ENCODE data around the gene GPRIN1. TPM values are rescaled to one million over a fixed set of nuclear protein-coding genes. Genes with fewer than 3 reads are reported as not detected.

GPRIN1 gene
- polyA plus RNA-seq, 1 of the 3 experiments (the other 2 are of a cell fraction), result 6.6 TPM

- Histone ChIP-seq H3K9me2 (no peaks in the 10 kb centered on the region), H3F3A (replicated peaks; ENCODE audit: insufficient read depth) (no peaks in the 10 kb centered on the region), H3K27ac (ENCODE audit: low read depth in 2 of 2, low read length in 1 of 2) (no peak overlapping the region), H3K36me3 (replicated peaks in 1 of 2; ENCODE audit: control insufficient read depth in 1 of 2, insufficient read depth in 2 of 2, low read length in 1 of 2) (no peaks in the 10 kb centered on the region), H3K4me3 (ENCODE audit: low read depth in 2 of 2, low read length in 1 of 2) (no peak overlapping the region), H3K79me2 (ENCODE audit: insufficient read depth) (no peaks in the 10 kb centered on the region), H2AFZ (ENCODE audit: low read depth) (no peak overlapping the region), H3K4me1 (ENCODE audit: control insufficient read depth in 1 of 2, insufficient read depth in 2 of 2, low read depth in 1 of 2, low read length in 1 of 2) (peaks cover 0 to 7% of the 10 kb centered on the region in 2 experiments; a peak in 1 of 4 replicates), H3K9ac (no peak overlapping the region), H3K4me2 (no peak overlapping the region), H3K9me3 (no peaks in the 10 kb centered on the region), H4K20me1 (ENCODE audit: insufficient read depth) (no peaks in the 10 kb centered on the region), H3K27me3 (ENCODE audit: insufficient read depth) (no peaks in the 10 kb centered on the region)
- DNase-seq, result no peak
- 76% methylated on average over 12 of the region's 16 CpGs for WGBS (ENCODE audit: low lambda C conversion rate)
- ChIA-PET CTCF (interaction anchor here (1.0 kb wide), 1 partner anchor 103 kb away, joined by 3 read pairs; no protein-coding TSS in a partner anchor), POLR2A (no interaction called here)
- TF ChIP-seq JUND (IDR thresholded peaks at IDR 0.05) (no peak), TEAD4 (IDR thresholded peaks at IDR 0.05; ENCODE audit: borderline replicate concordance, insufficient read depth) (no peak), MAX (IDR thresholded peaks at IDR 0.05; ENCODE audit: low read depth) (no peak)
Measured at GRCh38 chr5:176550275-176550831, 59.6 kb downstream of the GPRIN1 start.

DNA sequence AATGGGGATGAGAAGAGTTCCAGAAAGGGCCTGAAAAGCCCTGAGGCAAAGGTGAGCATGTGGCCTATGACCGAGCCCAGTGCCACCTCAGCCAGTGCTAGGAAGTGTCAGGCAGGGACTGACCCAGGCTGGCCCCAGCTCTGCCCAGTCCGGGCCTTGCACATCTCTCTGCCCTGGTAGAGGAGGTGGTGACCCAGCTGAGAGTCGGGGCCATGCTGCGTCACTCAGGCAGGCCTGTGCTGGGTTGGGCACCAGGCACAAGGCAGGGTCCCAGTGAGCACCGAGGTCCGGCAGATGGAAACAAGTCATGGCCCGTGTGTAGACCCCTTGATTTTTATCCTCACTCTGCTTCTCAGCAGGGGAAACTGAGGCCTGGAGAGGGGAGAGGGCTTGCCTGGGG is 60.1 kb downstream of the GPRIN1 start:
- ChIA-PET CTCF (interaction anchor here (1.0 kb wide), 1 partner anchor 102 kb away, joined by 3 read pairs; no protein-coding TSS in a partner anchor), POLR2A (no interaction called here)

DNA sequence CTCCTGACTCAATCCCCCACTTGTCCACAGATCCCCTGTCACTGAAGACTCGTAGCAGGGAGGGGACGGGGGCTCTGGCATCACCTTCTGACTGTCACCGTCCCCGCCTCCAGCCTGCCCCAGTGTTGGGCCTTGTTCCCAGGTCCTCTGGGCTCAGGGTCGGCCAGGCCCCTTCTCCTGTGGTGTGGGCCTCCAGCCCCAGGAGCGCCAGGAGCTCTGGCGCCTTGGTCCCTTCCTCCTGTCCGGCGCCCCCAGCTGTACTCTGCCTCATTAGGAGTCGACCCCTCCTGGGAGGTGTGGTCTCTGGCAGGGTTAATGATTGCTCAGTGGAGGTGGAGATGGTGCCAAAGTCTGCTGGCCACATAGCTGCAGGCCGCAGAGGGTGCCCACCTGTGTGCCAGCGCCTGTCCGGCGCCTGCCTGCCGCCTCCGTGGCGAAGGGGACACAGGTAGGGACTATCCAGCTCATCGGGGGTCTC is 61.0 kb downstream of the GPRIN1 start, which contains the start of gene CDHR2:
Gene CDHR2, plus strand, starts transcription at position 376 of the 478 bp plus-strand sequence. CDS start 16,011 bp downstream, outside the sequence.
- Histone ChIP-seq H3K27me3 (ENCODE audit: insufficient read depth) (no peaks in the 10 kb centered on the region), H3K4me1 (ENCODE audit: control insufficient read depth in 1 of 2, insufficient read depth in 2 of 2, low read depth in 1 of 2, low read length in 1 of 2) (peaks cover 0 to 4% of the 10 kb centered on the region in 2 experiments; a peak in 1 of 4 replicates), H3K9me3 (no peaks in the 10 kb centered on the region), H3K4me2 (no peak within 1 kb of the TSS), H3K36me3 (replicated peaks in 1 of 2; ENCODE audit: control insufficient read depth in 1 of 2, insufficient read depth in 2 of 2, low read length in 1 of 2) (no peaks in the 10 kb centered on the region), H3K4me3 (ENCODE audit: low read depth in 2 of 2, low read length in 1 of 2) (no peak within 1 kb of the TSS), H4K20me1 (ENCODE audit: insufficient read depth) (no peaks in the 10 kb centered on the region), H3F3A (replicated peaks; ENCODE audit: insufficient read depth) (no peaks in the 10 kb centered on the region), H3K9me2 (no peaks in the 10 kb centered on the region), H3K9ac (no peak within 1 kb of the TSS), H3K27ac (ENCODE audit: low read depth in 2 of 2, low read length in 1 of 2) (no peak within 1 kb of the TSS), H3K79me2 (ENCODE audit: insufficient read depth) (no peaks in the 10 kb centered on the region), H2AFZ (ENCODE audit: low read depth) (no peak within 1 kb of the TSS)
- TF ChIP-seq EP300 (IDR thresholded peaks at IDR 0.05; ENCODE audit: borderline replicate concordance in 1 of 2, low read depth in 1 of 2, low read length in 1 of 2), result no peak
- TF ChIP-seq MAX (IDR thresholded peaks at IDR 0.05; ENCODE audit: low read depth), result no peak
- TF ChIP-seq ELF1 (IDR thresholded peaks at IDR 0.05), result no peak
- TF ChIP-seq JUND (IDR thresholded peaks at IDR 0.05), result no peak
- no peak for TF ChIP-seq FOSL2 (IDR thresholded peaks at IDR 0.05; ENCODE audit: borderline replicate concordance, low read depth)
- TF ChIP-seq, protein P1, sequence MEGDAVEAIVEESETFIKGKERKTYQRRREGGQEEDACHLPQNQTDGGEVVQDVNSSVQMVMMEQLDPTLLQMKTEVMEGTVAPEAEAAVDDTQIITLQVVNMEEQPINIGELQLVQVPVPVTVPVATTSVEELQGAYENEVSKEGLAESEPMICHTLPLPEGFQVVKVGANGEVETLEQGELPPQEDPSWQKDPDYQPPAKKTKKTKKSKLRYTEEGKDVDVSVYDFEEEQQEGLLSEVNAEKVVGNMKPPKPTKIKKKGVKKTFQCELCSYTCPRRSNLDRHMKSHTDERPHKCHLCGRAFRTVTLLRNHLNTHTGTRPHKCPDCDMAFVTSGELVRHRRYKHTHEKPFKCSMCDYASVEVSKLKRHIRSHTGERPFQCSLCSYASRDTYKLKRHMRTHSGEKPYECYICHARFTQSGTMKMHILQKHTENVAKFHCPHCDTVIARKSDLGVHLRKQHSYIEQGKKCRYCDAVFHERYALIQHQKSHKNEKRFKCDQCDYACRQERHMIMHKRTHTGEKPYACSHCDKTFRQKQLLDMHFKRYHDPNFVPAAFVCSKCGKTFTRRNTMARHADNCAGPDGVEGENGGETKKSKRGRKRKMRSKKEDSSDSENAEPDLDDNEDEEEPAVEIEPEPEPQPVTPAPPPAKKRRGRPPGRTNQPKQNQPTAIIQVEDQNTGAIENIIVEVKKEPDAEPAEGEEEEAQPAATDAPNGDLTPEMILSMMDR (IDR thresholded peaks at IDR 0.05), result no peak
- no peak for TF ChIP-seq SIN3A (IDR thresholded peaks at IDR 0.05; ENCODE audit: borderline replicate concordance, low read depth, low read length)
- TF ChIP-seq EZH2phosphoT487 (IDR thresholded peaks at IDR 0.05; ENCODE audit: borderline replicate concordance, low read depth), result no peak
- no peak for TF ChIP-seq TEAD4 (IDR thresholded peaks at IDR 0.05; ENCODE audit: borderline replicate concordance, insufficient read depth)
- no peak for TF ChIP-seq NFIC (IDR thresholded peaks at IDR 0.05; ENCODE audit: borderline replicate concordance)
- CTCF ChIA-PET, result interaction anchor here (1.0 kb wide), 1 partner anchor 102 kb away, joined by 3 read pairs; no protein-coding TSS in a partner anchor
- 85% methylated on average over 18 of the region's 18 CpGs for WGBS (ENCODE audit: low lambda C conversion rate)
- POLR2A ChIA-PET, result no interaction called here
- no peak for DNase-seq

More for the DNA sequence above, 60.1 kb downstream of the GPRIN1 start:
- Histone ChIP-seq H3K9me3 (no peaks in the 10 kb centered on the region), H4K20me1 (ENCODE audit: insufficient read depth) (no peaks in the 10 kb centered on the region), H3K36me3 (replicated peaks in 1 of 2; ENCODE audit: control insufficient read depth in 1 of 2, insufficient read depth in 2 of 2, low read length in 1 of 2) (no peaks in the 10 kb centered on the region), H3F3A (replicated peaks; ENCODE audit: insufficient read depth) (no peaks in the 10 kb centered on the region), H3K9ac (no peak overlapping the region), H3K4me1 (ENCODE audit: control insufficient read depth in 1 of 2, insufficient read depth in 2 of 2, low read depth in 1 of 2, low read length in 1 of 2) (peaks cover 0 to 7% of the 10 kb centered on the region in 2 experiments; a peak in 1 of 4 replicates), H3K27ac (ENCODE audit: low read depth in 2 of 2, low read length in 1 of 2) (no peak overlapping the region), H3K79me2 (ENCODE audit: insufficient read depth) (no peaks in the 10 kb centered on the region), H3K27me3 (ENCODE audit: insufficient read depth) (no peaks in the 10 kb centered on the region), H3K4me3 (ENCODE audit: low read depth in 2 of 2, low read length in 1 of 2) (no peak overlapping the region), H3K4me2 (no peak overlapping the region), H2AFZ (ENCODE audit: low read depth) (no peak overlapping the region), H3K9me2 (no peaks in the 10 kb centered on the region)
- no CpG with 5 or more reads among the region's 7 CpGs for WGBS (ENCODE audit: low lambda C conversion rate)
- TF ChIP-seq POLR2AphosphoS5 (IDR thresholded peaks at IDR 0.05; ENCODE audit: low read depth, low read length), result no peak
- TF ChIP-seq, protein P2, sequence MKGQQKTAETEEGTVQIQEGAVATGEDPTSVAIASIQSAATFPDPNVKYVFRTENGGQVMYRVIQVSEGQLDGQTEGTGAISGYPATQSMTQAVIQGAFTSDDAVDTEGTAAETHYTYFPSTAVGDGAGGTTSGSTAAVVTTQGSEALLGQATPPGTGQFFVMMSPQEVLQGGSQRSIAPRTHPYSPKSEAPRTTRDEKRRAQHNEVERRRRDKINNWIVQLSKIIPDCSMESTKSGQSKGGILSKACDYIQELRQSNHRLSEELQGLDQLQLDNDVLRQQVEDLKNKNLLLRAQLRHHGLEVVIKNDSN (IDR thresholded peaks at IDR 0.05; ENCODE audit: borderline replicate concordance, low read depth), result no peak
- TF ChIP-seq EP300 (IDR thresholded peaks at IDR 0.05; ENCODE audit: borderline replicate concordance in 1 of 2, low read depth in 1 of 2, low read length in 1 of 2), result no peak
- no peak for TF ChIP-seq YY1 (IDR thresholded peaks at IDR 0.05; ENCODE audit: low read depth)
- no peak for TF ChIP-seq NFIC (IDR thresholded peaks at IDR 0.05; ENCODE audit: borderline replicate concordance)
- no peak for TF ChIP-seq GATA2 (CRISPR knock-in tag; IDR thresholded peaks at IDR 0.05)
- TF ChIP-seq NRF1 (IDR thresholded peaks at IDR 0.05; ENCODE audit: low read depth, low read length), result no peak
- no peak for DNase-seq
